Uterus (tissue), 2 donors: ENCODE results near the gene EXOC3.

ENCODE experiments used
- POLR2A ChIP-seq, 2 donors: fragments of 450-650 bp; IDR thresholded peaks; one replicate each; pipeline ENCODE4 v1.6.1; 2016; ENCODE audit warnings: antibody characterized with exemption in 2 of 2, mild to moderate bottlenecking in 1 of 2, moderate library complexity in 1 of 2
- TF ChIP-seq, protein P1 (sequence below), 4 experiments: fragments of 200-600 bp in 2 of 4; fragments of 450-650 bp in 2 of 4; sonication (generic) in 2 of 4; IDR thresholded peaks; one replicate each; pipeline ENCODE4 v1.5.1; 2016 to 2019; ENCODE audit warnings: antibody characterized with exemption in 4 of 4, mild to moderate bottlenecking in 2 of 4, moderate library complexity in 1 of 4

DNA sequence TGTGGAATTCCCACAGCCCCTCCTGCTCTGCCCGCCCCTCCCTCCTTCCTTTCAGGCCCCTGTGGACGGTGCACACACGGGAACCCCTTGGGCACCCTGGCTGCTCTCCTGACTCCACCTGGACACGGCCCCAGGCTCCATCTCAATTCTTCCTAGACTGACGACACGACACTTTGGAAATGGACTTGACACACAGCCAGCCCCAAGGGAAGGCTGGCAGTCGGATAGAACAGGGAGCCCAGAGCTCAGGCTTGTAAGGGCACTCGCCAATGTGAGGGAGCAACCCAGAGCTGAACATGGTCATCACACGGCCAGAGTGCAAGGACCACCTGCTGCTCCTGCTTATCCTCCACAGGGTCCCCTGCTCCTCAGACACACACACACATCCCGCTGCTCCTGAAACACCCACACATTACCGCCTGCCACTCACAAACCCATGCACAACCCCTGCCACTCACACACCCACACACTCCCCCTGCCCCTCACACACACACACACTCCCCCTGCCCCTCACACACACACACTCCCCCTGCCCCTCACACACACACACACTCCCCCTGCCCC is 72.4 kb downstream of the EXOC3 start:
- TF ChIP-seq, protein P1, sequence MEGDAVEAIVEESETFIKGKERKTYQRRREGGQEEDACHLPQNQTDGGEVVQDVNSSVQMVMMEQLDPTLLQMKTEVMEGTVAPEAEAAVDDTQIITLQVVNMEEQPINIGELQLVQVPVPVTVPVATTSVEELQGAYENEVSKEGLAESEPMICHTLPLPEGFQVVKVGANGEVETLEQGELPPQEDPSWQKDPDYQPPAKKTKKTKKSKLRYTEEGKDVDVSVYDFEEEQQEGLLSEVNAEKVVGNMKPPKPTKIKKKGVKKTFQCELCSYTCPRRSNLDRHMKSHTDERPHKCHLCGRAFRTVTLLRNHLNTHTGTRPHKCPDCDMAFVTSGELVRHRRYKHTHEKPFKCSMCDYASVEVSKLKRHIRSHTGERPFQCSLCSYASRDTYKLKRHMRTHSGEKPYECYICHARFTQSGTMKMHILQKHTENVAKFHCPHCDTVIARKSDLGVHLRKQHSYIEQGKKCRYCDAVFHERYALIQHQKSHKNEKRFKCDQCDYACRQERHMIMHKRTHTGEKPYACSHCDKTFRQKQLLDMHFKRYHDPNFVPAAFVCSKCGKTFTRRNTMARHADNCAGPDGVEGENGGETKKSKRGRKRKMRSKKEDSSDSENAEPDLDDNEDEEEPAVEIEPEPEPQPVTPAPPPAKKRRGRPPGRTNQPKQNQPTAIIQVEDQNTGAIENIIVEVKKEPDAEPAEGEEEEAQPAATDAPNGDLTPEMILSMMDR (IDR thresholded peaks at IDR 0.05), result no peak
- TF ChIP-seq POLR2A (IDR thresholded peaks at IDR 0.05), result no peak
